Measurements from ENCODE around the gene FAF2. TPM values are rescaled to one million over a fixed set of nuclear protein-coding genes. Genes with fewer than 3 reads are reported as not detected.

The FAF2 gene
- total RNA-seq, 1 donor from 2014 or later: 39.2 TPM

Other genes starting within 250 kb of the FAF2 start
- 30.4 and 31.8 TPM in 2 replicates for gene SIMC1, start 210.0 kb upstream of the FAF2 start, total RNA-seq
- gene KIAA1191, start 86.6 kb upstream of the FAF2 start, total RNA-seq: 46.4 and 50.0 TPM in 2 replicates
- gene ARL10, start 82.9 kb upstream of the FAF2 start, total RNA-seq: 6.4 and 6.5 TPM in 2 replicates
- gene NOP16, start 59.8 kb upstream of the FAF2 start, total RNA-seq: 40.2 and 47.8 TPM in 2 replicates
- gene HIGD2A, start 59.6 kb upstream of the FAF2 start, total RNA-seq: 105 and 111 TPM in 2 replicates
- 63.9 and 71.9 TPM in 2 replicates for gene CLTB, start 31.8 kb upstream of the FAF2 start, total RNA-seq
- 105 and 107 TPM in 2 replicates for gene RNF44, start 89.0 kb downstream of the FAF2 start, total RNA-seq
- gene CDHR2, start 101.0 kb downstream of the FAF2 start, total RNA-seq: 1.1 and 1.7 TPM in 2 replicates
- gene GPRIN1, start 161.8 kb downstream of the FAF2 start, total RNA-seq: 2.1 and 2.4 TPM in 2 replicates
- not detected in 2 replicates for gene SNCB, start 182.1 kb downstream of the FAF2 start, total RNA-seq
- gene EIF4E1B, start 182.3 kb downstream of the FAF2 start, total RNA-seq: not detected in 2 replicates
- gene TSPAN17, start 199.1 kb downstream of the FAF2 start, total RNA-seq: 39.8 and 42.8 TPM in 2 replicates

All from T-helper 2 cell treated with Interferon-gamma antibody and Interleukin-4, amounts not matched to agents 100 ng/mL and 5 ng/mL, for 36 hours (primary cell).